ENCODE measurements around the gene BMP7. TPM values are rescaled to one million over a fixed set of nuclear protein-coding genes. Genes with fewer than 3 reads are reported as not detected.

The BMP7 gene
- total and polyA plus RNA-seq, 9 of the 15 experiments (the other 6 are each of a cell fraction or from before 2014, with no cell fraction given): 0.18 TPM; not detected in 8

DNA sequence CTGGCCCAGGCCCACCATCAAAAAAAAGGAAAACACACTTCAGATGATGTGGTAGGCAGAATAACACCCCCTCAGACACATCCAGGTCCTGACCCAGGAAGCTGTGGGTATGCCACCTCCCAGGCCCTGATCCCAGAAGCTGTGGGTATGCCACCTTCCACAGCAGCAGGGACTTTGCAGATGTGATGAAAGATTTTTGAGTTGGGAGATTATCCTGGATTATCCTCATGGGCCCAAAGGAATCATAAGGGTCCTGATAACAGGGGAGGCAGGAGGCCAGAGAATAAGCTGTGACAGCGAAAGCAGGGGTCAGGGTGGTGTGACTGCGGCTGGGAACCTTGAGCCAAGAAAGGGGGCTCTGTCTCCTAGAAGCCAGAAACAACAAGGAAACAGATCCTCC lies 55.0 kb downstream of the BMP7 start:
- Histone ChIP-seq H3K9me1 (ENCODE audit: control insufficient read depth, insufficient read depth, low read length) (no peaks in the 10 kb centered on the region), H3K27ac (ENCODE audit: extremely low read depth, low read depth, low read length) (no peak overlapping the region), H4K20me1 (replicated peaks; ENCODE audit: control insufficient read depth, insufficient read depth, low read length) (0 out of 2 replicates have a peak, but pooled peaks cover 9% of the 10 kb centered on the region), H3K4me3 (no peak overlapping the region), H3K9me3 (replicated peaks; ENCODE audit: control insufficient read depth, insufficient read depth, low read depth, low read length) (no peaks in the 10 kb centered on the region), H3K36me3 (ENCODE audit: control insufficient read depth, insufficient read depth, low read length) (no peaks in the 10 kb centered on the region), H3K4me2 (ENCODE audit: insufficient read depth, low read length) (no peak overlapping the region), H2AFZ (ENCODE audit: low read depth, low read length) (no peak overlapping the region), H3K4me1 (replicated peaks in 1 of 2; ENCODE audit: control insufficient read depth in 2 of 2, insufficient read depth in 2 of 2, low read length in 2 of 2) (peaks cover 0 to 7% of the 10 kb centered on the region in 2 experiments; a peak in 1 of 5 replicates), H3K79me2 (ENCODE audit: control insufficient read depth, insufficient read depth, low read length) (no peaks in the 10 kb centered on the region), H3K9ac (ENCODE audit: insufficient read depth in 1 of 2, low read depth in 2 of 2, low read length in 2 of 2) (no peak overlapping the region), H3K27me3 (ENCODE audit: control insufficient read depth in 2 of 2, insufficient read depth in 2 of 2, low read length in 2 of 2) (peaks cover 41 to 66% of the 10 kb centered on the region in 2 experiments)
- POLR2A ChIA-PET: interaction anchor here (0.7 to 1.1 kb wide), 3 partner anchors 12 to 30 kb away, joined by 3 to 4 read pairs (median 3); no protein-coding TSS in a partner anchor
- 0% methylated on average over 2 of the region's 2 CpGs for WGBS (ENCODE audit: insufficient coverage, low coverage, missing lambda C conversion rate)
- intact Hi-C loops (cut with micrococcal nuclease): no loop called here
- no peak for DNase-seq (ENCODE audit: extremely low read depth in 1 of 4, low spot score in 3 of 4)
- no peak for ATAC-seq
- CTCF ChIA-PET (ENCODE audit: low intra/inter-chr PET ratio): no interaction called here
- TF ChIP-seq HSF4 (CRISPR knock-in tag; IDR thresholded peaks at IDR 0.05; ENCODE audit: borderline replicate concordance): no peak
- TF ChIP-seq ZNF274 (IDR thresholded peaks at IDR 0.05; ENCODE audit: borderline replicate concordance, low read depth, low read length): no peak
- TF ChIP-seq, protein P1, sequence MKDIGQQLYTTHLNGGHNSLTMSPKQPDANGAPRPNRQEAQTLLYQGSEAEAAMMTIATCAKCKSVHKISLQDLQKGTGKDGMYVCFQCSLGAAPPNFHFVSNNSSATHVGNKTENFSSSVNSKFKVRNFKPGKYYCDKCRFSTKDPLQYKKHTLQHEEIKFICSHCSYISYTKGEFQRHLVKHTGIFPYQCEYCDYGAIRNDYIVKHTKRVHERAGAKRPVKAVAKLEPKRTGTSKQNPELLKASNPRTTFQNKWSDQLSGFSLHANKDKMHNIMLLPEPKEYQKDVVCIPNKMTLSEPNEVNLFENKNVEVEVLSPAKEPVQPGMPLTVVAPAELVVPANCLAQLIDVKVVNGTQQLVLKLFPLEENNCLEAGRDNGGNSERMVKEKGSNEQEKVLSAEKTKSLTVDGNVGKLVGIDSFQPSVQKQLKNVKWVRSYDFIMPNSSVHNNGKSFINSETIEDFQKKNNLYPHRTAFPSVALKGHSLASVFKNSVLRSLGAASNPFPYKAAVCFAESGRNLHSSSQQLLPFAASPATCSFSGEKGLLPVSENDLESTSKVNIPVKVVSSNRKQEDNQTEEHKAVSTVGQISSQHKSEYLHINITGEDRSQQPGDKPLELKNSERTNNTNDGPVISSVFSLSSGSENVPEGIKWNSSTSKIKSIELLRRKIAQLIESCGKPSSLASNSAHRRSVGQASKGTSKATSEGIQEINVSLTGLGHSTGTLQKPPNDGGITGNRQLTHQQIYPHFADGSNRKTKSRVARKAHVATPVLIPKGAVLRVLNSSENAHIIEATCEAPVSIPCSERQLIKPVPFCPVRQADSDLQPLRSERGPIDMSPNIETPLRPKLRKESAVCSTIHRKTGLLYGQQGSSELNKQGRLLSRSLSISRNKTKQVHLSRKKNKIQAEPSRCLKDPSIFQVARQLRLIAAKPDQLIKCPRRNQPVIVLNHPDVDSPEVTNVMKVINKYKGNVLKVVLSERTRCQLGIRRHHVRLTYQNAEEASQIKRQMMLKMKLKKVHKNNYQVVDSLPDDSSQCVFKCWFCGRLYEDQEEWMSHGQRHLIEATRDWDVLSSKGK (CRISPR knock-in tag; IDR thresholded peaks at IDR 0.05): no peak
- no peak for TF ChIP-seq LEF1 (IDR thresholded peaks at IDR 0.05)
- no peak for TF ChIP-seq STAT6 (CRISPR knock-in tag; IDR thresholded peaks at IDR 0.05)
- TF ChIP-seq KAT8 (IDR thresholded peaks at IDR 0.05; ENCODE audit: low read depth): no peak
- TF ChIP-seq, protein P2, sequence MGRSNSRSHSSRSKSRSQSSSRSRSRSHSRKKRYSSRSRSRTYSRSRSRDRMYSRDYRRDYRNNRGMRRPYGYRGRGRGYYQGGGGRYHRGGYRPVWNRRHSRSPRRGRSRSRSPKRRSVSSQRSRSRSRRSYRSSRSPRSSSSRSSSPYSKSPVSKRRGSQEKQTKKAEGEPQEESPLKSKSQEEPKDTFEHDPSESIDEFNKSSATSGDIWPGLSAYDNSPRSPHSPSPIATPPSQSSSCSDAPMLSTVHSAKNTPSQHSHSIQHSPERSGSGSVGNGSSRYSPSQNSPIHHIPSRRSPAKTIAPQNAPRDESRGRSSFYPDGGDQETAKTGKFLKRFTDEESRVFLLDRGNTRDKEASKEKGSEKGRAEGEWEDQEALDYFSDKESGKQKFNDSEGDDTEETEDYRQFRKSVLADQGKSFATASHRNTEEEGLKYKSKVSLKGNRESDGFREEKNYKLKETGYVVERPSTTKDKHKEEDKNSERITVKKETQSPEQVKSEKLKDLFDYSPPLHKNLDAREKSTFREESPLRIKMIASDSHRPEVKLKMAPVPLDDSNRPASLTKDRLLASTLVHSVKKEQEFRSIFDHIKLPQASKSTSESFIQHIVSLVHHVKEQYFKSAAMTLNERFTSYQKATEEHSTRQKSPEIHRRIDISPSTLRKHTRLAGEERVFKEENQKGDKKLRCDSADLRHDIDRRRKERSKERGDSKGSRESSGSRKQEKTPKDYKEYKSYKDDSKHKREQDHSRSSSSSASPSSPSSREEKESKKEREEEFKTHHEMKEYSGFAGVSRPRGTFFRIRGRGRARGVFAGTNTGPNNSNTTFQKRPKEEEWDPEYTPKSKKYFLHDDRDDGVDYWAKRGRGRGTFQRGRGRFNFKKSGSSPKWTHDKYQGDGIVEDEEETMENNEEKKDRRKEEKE (IDR thresholded peaks at IDR 0.05; ENCODE audit: borderline replicate concordance in 1 of 2, control insufficient read depth in 1 of 2, low read depth in 2 of 2, low read length in 1 of 2): no peak
- TF ChIP-seq TGIF2 (CRISPR knock-in tag; IDR thresholded peaks at IDR 0.05): no peak
- no peak for TF ChIP-seq SNAPC5 (CRISPR knock-in tag; IDR thresholded peaks at IDR 0.05)
- no peak for TF ChIP-seq TARDBP (IDR thresholded peaks at IDR 0.05)
- TF ChIP-seq ZKSCAN3 (CRISPR knock-in tag; IDR thresholded peaks at IDR 0.05): no peak
- TF ChIP-seq IFI16 (CRISPR knock-in tag; IDR thresholded peaks at IDR 0.05): no peak
- TF ChIP-seq POLR2AphosphoS5 (IDR thresholded peaks at IDR 0.05; ENCODE audit: control insufficient read depth, insufficient read depth, low read depth, low read length): no peak
- TF ChIP-seq KDM5B (IDR thresholded peaks at IDR 0.05; ENCODE audit: insufficient replicate concordance, low read depth, low read length): no peak
- FAIRE-seq: no peak
- no TSS peak for BruUV-seq (replicated peaks)
- in situ Hi-C loops (cut with MboI): no loop called here

Data from K562 (cell line).